Activated T-cell treated with anti-CD3 and anti-CD28 coated beads for 48 hours (primary cell): ENCODE data around the gene LIN7C.

Experiments used
- DNase-seq: peaks from one replicate; pipeline ENCODE4 v3.0.0-alpha.2; 2020; ENCODE audit warnings: low read depth

LIN7C gene

DNA sequence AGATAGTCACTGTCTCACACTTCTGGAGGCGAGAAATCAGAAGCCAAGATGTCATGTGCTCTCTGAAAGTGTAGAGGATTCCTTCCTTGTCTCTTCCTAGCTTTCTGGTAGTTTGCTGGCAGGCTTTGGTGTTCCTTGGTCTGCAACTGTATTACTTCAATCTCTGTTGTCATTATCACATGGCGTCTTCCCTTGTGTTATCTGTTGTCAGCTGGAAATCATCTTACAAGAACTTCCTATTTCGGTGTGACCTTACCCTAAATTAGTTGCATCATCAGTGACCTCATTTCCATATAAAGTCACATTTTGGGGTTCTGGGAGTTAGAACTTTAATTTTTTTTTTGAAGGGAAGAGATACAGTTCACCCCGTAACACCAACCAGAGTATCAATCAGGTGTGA lies 3.3 kb upstream of the LIN7C start:
- DNase-seq = no peak

DNA sequence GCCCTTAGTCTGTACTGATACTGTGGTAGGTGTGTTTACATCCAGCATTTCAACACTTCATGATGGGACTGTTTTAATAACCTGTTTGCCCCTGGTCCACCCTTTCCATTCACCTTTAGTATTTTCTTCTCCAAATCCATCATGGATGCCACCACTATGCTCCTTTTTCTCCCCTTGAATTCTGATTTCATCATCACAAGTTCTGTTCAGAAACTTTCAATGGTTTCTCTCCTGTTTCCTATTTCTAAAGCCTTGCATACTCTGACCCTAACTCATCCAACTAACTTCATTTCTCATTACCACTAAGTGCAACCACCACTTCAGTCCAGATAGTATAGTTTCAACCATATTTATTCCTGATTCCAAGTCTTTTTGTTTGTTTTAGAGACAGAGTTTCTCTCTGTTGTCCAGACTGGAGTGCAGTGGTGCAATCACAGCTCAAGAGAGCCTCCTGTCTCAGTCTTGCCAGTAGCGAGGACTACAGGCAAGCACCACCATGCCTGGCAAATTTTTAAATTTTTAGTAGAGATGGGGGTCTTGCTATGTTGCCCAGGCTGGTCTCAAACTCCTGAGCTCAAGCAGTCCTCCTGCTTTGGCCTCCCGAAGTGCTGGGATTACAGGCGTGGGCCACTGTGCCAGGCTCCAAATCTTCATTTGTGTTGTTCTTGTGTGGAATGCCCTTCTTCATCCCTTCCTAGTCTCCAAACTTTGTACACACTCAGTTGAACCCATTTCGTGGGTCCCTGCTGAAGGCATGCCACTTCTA lies 1.2 kb upstream of the LIN7C start:
- DNase-seq = no peak

DNA sequence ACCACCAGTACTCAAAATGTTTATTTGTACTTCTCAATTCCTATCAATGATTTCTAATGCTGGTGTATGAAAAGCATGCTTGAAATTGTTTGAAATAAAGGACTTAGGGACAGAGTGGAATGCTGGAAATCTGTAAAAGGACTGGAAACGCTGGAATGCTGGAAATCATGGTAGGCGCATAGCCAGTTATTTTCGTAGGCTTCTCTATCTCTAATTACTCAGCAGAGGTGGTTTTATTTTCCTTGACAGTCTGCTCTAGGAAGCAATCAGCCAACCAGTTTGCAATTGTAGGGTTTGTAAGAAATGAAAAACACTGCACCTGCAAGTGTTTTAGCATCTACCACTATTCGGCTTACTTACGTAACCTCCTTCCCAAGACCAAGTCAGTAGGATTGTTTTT lies 788 bp downstream of the LIN7C start:
- no peak for DNase-seq

DNA sequence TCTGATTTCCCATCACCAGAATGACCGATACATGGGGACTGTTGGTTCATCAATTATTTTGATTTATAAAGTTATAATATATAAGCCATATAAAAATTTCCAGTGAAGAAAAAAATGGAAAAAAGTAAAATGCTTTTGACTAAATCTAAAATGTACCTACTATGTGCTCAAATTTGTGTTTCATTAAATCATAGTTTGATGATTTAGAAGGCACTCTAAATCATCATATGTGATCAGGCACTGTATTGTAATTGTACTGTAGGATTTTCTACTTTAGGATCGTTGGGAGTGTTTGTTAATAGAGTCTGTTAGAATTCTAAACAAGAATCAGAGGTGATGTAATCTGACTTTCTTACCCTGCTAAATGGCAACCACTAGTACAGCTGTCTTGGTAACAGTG lies 2.4 kb downstream of the LIN7C start:
- DNase-seq = no peak

DNA sequence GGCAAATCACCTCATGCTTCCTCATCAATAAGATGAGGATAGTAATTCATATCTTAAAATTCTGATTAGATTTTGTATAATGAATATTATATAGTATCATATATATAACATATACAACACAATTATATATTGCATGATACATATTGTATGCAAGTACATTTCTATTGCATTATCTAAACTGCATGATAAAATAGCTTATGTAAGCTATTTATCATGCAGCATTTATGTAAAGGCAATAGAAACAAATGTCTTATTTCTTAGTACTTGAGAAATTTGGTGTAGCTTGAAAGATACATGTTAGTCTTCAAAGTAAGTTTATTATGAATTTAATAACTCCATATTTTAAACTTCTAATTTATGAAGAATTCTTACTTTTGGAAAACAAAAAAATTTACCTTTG lies 5.5 kb downstream of the LIN7C start:
- DNase-seq = no peak

DNA sequence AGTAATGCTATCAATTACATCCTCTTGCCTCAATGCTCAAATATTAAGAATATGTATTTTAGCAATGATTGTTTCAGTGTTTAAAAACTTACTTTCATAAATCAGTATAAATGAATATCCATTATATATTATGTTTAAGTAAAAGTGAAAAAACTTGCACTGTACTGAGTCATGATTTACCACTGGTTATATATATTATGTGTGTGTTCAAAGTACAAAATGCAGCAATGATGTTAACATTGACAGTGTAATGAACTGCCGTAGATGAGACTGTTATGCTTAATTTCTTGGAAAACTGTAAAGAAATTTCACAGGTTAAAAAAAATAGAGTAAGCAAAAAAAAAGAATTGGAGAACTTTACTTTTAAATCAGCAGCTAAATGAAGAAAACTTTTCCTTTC lies 8.7 kb downstream of the LIN7C start:
- DNase-seq = no peak

DNA sequence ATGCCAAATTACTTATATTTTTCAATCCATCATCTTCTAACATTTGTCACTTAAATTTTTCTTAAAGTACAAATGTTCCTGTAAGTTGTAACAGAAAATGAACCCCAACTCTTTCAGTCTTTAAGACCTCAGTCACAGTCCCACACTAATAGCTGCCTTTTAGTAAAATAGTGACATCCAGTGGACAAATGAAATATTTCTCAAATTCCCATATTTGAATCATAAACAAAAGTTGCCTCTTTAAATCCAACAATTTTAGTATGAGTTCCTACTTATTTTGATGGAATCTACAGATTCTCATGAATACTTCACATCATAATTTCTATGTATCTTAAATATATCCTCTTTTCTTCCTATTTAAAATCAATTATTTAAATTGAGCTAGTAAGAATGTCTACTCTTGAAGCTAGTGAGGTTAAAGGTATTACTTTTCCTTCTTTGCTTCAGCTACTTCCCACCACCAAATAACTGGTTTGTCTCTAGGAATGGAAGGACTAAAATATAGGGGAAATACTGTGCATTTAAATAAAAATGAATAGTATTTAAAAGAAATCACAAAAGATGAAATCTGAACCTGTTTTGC lies 9.2 kb downstream of the LIN7C start:
- DNase-seq = no peak

DNA sequence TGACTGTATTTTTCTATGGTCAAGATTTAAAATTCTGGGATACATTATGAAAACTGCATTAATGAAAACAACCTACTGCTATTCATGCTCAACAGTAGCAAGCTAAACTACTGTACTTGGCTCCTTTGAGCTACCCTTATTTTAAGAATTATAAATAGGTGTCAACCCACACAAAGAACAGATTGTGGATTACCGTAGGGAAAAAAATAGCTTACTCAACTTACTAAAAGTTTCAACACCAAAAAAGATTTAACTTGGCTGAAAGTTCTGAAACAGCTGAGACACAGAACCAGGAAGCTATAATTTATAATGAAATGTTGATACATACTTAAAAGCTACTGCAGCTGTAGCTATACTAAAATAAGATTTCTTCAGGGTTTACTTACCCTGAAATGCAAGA lies 10.1 kb downstream of the LIN7C start:
- no peak for DNase-seq

DNA sequence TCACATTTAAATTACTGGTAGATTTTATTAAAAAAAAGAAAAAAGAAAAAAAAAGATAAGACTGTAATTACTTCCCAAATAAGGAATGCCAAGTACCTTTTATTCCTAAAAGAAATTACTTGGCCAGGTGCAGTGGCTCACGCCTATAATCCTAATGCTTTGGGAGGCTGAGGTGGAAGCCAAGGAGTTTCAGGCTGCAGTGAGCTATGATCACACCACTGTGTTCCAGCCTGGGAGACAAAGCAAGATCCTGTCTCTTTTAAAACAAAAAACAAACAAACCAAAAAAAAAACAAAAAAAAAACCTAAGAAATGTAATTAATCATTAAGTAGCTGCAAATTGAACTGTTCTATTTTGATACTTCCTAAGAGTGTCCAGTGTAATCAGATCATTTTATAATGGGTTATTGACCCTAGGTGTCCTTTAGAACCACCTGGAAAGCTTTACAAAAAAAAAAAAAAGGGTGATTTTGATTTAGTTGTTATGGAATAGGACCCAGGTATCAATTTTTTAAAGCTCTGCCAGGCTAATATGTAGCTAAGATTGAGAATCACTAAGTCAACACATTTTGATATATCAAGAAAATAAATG lies 10.8 kb downstream of the LIN7C start:
- DNase-seq = no peak

DNA sequence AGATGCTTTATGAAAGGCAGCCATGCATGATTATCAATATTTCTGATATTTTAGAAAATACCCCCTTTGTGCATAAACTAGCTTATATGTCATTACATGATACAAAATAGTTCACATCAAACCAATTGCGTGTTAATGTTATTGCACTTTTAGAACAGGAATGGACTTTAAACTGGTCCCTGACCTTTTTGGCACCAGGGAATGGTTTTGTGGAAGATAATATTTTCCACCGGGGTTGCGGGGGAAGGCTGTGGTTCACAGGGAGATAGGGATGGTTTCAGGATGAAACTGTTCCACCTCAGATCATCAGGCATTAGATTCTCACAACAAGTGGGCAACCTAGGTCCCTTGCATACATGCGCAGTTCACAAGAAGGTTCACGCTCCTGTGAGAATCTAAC lies 17.5 kb downstream of the LIN7C start:
- DNase-seq = no peak

DNA sequence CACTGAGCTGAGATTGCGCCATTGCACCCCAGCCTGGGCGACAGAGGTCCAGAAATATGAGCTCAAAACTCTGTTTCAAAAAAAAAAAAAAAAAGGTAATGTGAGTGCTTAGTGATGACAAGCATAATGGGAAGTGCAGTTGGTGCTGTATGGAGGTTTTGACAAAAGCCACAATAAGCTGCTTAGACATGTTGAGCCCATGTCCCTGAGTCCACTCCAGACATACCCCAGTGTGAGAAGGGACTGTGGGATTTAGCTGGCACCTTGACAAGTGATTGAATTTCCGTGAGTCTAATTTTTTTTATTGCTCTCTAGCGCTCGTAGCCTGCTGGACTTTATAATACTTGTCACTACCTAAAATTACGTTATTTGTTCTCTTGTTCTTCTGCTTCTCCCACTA lies 18.9 kb downstream of the LIN7C start:
- no peak for DNase-seq

DNA sequence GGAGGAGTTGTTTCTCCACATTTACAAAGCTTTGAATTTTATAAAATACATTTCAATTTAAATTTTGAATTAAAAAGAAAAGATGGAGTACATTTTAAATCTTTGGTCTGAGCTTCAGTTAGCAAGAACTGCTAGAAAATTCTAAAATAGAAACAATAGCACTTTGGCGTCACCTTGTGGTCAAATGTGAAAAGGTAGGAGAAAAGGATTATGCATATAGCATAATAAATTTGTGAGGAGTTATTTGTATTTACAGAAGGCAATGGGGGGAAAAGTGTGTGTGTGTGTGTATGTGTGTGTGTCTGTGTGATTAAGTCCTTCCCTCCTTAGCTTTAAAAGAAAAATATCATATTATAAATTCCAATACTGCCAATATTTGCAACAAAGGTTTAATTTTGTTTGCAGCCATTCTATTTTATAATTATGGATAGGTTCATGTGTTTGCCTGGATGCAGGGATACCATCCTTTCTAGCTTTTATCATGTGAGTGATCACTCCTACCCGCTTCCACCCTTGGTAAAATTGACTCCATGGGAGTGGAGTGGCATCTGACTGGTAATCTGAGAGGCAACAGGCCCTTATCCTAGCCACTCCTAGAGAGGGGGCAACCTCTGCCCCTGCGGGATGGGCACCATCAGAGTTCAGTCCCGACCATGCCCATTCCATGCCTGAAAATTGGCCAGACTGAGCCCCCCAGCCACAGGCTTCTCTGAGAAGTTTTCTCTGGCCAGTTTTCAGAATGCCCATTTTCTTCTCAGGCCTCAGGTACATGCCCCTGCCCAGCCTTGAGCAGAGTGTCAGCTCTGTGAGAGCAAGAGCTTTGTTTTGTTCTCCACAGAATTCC lies 20.4 kb downstream of the LIN7C start:
- DNase-seq = no peak

DNA sequence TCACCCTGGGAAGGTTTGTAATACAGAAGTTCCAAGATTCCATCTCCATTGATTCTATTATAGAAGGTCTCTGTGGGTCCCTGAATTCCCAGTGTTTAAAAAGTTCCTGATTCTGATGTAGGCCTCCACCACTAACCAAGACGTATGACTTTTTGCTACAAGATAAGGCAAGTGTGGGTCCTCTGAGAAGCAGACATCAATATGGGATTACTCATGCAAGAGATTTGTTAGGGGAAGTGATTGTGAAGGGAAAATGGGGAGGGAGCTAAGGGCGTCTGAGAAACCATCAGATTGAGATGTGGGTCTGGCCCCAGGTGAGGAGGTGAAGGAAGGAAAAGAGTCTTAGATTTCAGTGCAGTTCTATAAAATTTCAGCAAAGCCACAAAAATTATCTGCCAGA lies 23.8 kb downstream of the LIN7C start:
- DNase-seq = no peak

DNA sequence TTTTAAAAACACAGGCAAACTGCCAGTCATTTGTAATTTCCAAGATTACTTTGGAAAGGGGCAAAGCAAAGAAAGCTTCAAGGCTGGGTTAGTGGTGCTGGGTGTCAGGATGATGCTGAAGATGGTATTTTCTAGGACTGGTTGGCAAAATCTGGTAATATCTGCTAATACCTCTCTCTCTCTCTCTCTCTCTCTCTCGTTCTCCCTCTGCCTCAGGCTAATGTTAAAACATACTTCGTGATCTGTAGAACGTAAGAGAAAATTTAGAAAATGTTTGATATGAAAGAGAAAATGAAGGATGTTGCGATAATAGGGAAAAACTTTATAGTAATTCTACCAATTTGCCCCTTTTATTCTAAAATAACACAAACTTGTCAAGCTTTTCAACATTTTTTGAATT lies 24.6 kb downstream of the LIN7C start:
- no peak for DNase-seq

DNA sequence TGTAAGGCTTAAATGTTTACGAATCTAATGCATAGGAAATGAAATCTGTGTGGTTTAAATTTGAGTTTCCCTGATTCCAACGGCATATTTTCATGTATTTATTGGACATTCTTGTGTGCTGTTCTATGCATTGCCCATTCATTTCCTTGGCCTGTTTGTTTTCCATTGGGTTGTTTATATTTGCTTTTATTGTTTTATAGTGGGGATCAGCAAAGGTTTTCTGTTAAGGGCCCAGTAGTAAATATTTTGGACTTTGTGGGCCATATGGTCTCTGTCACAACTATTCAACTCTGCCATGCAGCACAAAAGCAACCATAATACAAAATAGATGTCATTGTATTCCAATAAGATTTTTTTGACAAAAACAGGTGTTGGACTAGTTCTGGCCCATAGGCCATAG lies 28.7 kb downstream of the LIN7C start:
- no peak for DNase-seq

DNA sequence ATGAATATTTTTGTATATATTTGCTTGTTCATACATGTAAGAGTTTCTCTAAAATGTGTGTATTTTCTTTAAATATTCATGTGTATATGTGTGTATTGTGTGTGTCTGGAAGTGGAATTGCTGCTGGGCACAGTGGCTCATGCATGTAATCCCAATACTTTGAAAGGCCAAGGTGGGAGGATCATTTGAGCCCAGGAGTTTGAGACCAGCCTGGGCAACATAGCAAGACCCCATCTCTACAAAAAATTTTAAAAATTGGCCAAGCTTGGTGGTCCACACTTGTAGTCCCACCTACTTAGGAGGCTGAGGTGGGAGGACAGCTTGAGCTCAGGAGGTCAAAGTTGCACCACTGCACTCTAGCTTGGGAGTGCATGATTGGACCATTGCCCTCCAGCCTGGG lies 29.3 kb downstream of the LIN7C start:
- DNase-seq = no peak

DNA sequence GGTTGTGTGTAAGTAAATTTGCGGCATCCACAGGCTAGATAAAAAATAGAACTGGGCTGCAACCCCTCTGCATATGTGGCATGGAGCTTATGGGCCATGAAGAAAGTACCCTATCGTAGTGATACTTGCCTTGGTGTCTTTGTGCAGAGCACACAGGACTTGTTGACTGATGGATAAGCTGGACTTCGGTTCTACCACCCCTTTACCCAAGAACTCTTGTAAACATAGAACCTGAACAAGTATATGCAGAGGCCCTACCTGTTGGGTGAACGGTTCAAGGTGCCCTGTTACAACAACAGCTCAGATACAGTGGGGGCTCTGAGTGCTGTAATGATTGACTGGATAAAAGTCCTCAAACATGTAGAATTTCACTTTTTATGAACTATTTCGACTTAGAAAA lies 30.9 kb downstream of the LIN7C start:
- no peak for DNase-seq

DNA sequence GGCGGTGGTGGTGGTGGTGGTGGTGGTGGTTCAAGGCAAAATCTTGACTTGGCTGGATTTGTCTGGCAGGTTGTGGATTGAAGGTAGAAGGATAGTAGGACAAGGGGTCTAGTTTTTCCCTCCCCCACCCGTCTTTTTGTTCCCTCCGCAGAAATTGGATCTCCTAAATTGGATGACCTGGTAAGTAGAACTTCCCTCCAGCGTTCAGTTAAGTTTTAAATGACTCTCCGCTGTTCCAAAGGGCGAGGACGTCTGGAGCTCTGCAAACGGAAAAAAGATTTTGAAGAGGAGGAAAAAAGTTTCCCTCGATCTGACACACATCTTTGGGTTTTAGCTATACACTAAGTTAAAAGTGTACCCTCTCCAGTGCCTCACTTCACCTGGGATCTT lies 33.6 kb downstream of the LIN7C start:
- no peak for DNase-seq

DNA sequence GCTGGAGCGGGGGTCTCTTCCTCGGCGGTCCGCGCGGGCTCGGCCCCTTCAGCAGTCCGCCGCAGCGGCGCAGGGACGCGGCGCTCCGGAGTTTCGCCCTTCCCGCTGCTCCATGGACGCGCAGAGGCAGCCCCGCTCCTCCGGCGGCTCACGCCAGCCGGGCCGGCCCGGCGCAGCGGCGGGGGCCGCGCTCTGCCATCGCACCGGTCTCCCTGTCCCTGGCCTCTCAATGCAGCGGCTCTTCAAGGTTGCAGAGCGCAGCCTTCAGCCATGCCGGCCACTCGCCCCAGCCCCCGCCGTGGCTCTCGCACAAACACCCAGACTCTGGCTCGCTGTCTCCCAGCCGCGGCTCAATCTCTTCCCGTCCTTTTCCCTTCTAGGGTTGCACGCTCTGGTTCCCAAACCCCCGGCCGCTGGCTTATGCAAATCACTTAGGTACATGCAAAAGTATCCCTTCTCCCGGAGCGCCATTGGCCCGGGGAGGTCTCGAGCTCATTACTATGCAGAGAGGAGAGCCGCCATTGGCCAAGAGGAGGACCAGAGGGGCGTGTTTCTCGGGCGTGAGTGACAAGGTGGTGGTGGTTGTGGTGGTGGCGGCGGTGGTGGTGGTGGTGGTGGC lies 34.1 kb downstream of the LIN7C start, which contains the start of gene LGR4:
LGR4 (minus strand) TSS at position 393 of the 619 bp plus-strand sequence. CDS start 488 bp downstream, outside the sequence.
- peak; percentile 57 for DNase-seq

DNA sequence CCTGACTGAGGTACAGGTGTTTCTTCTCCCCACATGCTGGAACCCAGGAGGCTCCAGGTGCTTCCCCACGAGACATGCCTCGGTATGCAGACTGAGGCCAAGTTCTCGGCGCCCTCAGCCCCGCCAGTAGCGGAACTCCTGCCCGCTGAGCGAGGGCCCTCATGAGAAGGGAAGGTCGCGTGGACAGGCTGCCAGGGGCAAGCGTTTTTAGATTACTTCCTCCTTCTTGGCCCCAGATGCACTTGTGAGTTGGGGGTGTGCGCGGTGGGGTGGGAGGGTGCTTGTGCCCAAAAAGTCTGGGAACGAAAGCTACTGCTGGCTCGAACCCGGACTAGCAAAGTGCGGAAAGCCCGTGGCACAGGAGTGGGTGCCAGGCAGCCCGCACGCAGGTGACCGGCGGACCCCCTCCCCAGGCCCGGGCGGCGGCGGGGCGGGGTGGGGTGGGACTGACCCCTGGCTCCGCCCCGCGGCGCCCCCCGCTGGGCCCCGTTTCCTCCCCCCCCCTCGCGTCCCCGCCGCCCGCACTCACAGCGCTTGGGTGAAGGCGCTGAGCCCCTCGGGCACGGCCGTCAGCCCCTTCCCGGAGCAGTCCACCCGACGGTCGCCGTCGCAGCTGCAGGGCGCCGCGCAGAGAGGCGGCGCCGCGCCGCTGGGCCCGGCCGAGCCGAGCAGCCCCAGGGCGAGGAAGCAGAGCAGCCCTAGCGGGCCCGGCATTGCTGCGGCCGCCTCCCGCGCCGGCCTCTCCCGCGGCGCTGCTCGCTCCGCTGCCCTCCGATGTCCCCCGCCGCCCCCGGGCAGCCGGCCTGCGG lies 34.8 kb downstream of the LIN7C start:
- peak; percentile 5 for DNase-seq

DNA sequence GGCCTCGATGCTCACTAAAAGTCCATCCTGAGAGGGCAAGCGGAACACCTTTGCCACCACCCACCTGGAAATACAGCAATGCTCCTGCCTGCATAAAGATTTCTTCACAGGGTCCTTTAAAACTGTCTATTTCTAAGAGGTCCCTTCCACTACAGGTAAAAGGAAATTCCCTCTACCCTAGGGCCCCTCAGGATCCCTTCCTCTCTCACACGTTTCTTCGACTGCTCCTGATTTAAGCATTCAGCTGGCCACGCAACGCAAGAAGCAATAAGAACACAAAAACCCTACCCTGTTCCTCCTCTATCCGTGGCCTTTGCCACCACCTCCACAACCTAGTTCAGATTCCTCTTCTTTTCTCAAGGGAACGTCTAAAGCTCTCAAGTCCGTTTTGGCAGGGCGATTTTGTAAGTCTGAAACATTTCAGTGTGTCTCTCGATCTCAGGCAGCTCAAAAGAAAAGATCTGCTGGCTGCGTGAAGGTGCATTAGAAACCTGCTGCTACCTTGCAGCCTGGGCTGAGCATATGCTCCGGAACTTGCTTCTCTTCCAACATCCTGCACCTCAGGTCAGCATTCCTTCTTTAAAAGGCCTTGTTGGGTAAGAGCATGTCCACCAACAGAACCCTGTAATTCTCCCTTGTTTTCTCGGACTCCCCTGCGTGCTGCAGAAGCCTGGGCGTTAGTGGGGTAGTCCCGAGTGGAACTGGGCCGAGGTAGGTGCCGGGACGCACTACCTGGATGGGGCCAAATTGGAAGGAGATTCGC lies 35.6 kb downstream of the LIN7C start:
- no peak for DNase-seq
